Peyer's patch (tissue), 4 donors: ENCODE measurements around the gene SLC7A11.

Experiments used
- CTCF ChIP-seq, 6 experiments: fragments of 450-650 bp in 4 of 6; fragments of 200-600 bp in 2 of 6; sonication (generic) in 1 of 6; IDR thresholded peaks; one replicate each; pipeline ENCODE4 v1.5.1; 2017 to 2019; ENCODE audit warnings: antibody characterized with exemption in 6 of 6, mild to moderate bottlenecking in 3 of 6, moderate library complexity in 1 of 6
- POLR2A ChIP-seq, 2 donors: fragments of 450-650 bp; IDR thresholded peaks; one replicate each; pipeline ENCODE4 v1.5.1; 2017; ENCODE audit warnings: antibody characterized with exemption in 2 of 2, mild to moderate bottlenecking in 2 of 2, moderate library complexity in 2 of 2

GRCh38 chr4:138200236-138200590, 41.9 kb downstream of the SLC7A11 start:
- TF ChIP-seq CTCF (IDR thresholded peaks at IDR 0.05) (no peak), POLR2A (IDR thresholded peaks at IDR 0.05) (no peak)
